CD4-positive, alpha-beta T cell treated with Interleukin-15 for 1 hour (primary cell): Measurements from ENCODE around the gene CHPT1.

Experiments
- DNase-seq: peaks from one replicate; pipeline ENCODE4 v3.0.0-alpha.2; 2020

CHPT1 gene

GRCh38 chr12:101768781-101769180 is 71.3 kb downstream of the CHPT1 start:
- no peak for DNase-seq

GRCh38 chr12:101769865-101770264 is 72.4 kb downstream of the CHPT1 start:
- no peak for DNase-seq

GRCh38 chr12:101772012-101772775 is 74.8 kb downstream of the CHPT1 start:
- no peak for DNase-seq

- DNase-seq: peak; percentile 64
Measured at GRCh38 chr12:101773650-101774162, 76.3 kb downstream of the CHPT1 start.

- no peak for DNase-seq
Measured at GRCh38 chr12:101775816-101776215, 78.4 kb downstream of the CHPT1 start.

GRCh38 chr12:101777485-101777884 is 80.0 kb downstream of the CHPT1 start:
- DNase-seq: no peak

GRCh38 chr12:101777978-101778377 is 80.5 kb downstream of the CHPT1 start:
- DNase-seq: no peak
